KOPT-K1 (cell line): ENCODE measurements around the gene NME7.

Experiments
- H3K27ac ChIP-seq: fragments of 200-600 bp; sonication (generic); 2 replicates; pipeline ENCODE4 v1.5.1; 2016; ENCODE audit warnings: antibody characterized with exemption, mild to moderate bottlenecking, low read depth, low read length; ENCODE audit not compliant: poor library complexity, severe bottlenecking
- H3K36me3 ChIP-seq: fragments of 200-600 bp; sonication (generic); 2 replicates; pipeline ENCODE4 v1.5.1; 2017; ENCODE audit warnings: antibody characterized with exemption, mild to moderate bottlenecking, low read length, moderate library complexity; ENCODE audit not compliant: insufficient read depth
- H3K9me3 ChIP-seq: fragments of 200-600 bp; sonication (generic); 2 replicates; pipeline ENCODE4 v1.5.1; 2017; ENCODE audit warnings: antibody characterized with exemption, low read length, mild to moderate bottlenecking; ENCODE audit not compliant: insufficient read depth, poor library complexity, severe bottlenecking

NME7 gene

GRCh38 chr1:169085911-169086310 lies 281.7 kb downstream of the NME7 start:
- no peaks in the 10 kb centered on the region for H3K36me3 ChIP-seq
- no peaks in the 10 kb centered on the region for H3K9me3 ChIP-seq
- H3K27ac ChIP-seq, result no peak overlapping the region
